Activated naive CD4-positive, alpha-beta T cell treated with Interleukin-2 at 50 U/mL for 16 hours (primary cell): ENCODE measurements around the gene GCNT1.
"Not testable (repeated sequence)": the region's sequence is repeated elsewhere in the genome, so short reads cannot be mapped to it uniquely, and the experiment has no call there.

Source experiments
- DNase-seq: peaks from one replicate; pipeline ENCODE4 v3.0.0-alpha.2; 2020

GCNT1 gene

GRCh38 chr9:76493496-76493895 lies 34.5 kb downstream of the GCNT1 start:
- DNase-seq = not testable (repeated sequence)

DNA sequence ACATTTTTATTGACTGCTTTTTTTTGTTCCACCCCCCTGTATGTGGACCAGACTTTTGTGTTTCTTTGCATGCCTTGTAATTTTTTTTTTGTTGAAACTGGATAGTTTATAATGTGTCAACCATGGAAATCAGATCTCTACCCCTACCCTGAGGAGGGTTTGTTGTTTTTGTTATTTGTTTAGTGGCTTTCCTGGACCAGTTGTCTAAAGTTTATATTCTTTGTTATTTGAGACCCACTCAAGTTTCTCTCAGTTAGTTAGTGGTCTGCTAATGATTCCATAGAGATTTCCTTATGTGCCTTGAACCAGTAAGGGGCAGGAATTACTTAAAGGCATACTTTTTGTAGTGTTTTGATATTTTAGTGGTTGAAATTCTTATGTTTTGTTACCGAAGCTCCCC lies 41.1 kb downstream of the GCNT1 start:
- no peak for DNase-seq

DNA sequence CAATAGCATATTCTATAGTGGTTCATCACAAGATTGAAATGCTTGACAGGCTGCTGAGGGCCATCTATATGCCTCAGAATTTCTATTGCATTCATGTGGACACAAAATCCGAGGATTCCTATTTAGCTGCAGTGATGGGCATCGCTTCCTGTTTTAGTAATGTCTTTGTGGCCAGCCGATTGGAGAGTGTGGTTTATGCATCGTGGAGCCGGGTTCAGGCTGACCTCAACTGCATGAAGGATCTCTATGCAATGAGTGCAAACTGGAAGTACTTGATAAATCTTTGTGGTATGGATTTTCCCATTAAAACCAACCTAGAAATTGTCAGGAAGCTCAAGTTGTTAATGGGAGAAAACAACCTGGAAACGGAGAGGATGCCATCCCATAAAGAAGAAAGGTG lies 43.8 kb downstream of the GCNT1 start:
- no peak for DNase-seq

- no peak for DNase-seq
These were observed 51.1 kb downstream of the GCNT1 start for GRCh38 chr9:76510041-76510440.

DNA sequence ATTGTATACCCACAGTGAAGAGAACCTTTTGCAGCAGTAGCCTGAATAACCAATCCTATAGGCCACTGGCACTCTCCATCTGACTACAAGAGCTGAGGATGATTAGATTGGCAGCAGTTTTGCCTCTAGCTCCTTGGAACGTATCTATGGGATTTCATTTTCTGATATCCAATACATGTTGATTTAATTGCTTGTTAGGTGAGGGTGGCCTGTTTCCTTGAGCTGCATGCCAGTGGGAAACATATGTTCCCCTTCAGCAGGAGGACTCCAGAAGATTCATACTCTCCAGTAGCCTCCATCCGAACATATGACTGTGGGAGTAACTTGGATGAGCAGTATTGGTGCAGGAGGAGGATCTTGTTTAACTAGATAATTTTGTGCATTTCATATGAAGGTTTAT lies 51.5 kb downstream of the GCNT1 start:
- DNase-seq = no peak

- no peak for DNase-seq
These were observed 53.8 kb downstream of the GCNT1 start for GRCh38 chr9:76512826-76513225.

- no peak for DNase-seq
These were observed 57.4 kb downstream of the GCNT1 start for GRCh38 chr9:76516350-76516749.

DNA sequence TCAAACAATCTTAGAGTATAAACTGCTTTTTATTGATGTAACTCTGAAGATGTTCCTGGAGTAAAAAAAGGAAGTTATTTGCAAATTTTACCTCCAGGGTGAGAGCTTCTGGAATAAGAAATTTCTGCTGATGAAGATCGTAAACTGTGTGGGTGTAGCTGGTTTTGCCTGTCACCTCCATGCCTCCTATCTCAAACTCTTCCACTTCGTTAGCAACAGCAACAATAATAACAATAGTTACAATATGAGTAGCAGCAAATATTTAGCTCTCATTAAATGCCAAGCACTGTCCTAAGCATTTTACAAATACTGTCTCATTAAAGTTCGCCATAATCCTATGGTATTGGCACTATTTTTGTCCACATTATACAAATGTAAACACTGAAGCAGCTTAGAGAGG lies 57.9 kb downstream of the GCNT1 start:
- DNase-seq = no peak

GRCh38 chr9:76519075-76519835 lies 60.3 kb downstream of the GCNT1 start:
- DNase-seq = no peak

GRCh38 chr9:76521244-76521681 lies 62.3 kb downstream of the GCNT1 start:
- DNase-seq = no peak

DNA sequence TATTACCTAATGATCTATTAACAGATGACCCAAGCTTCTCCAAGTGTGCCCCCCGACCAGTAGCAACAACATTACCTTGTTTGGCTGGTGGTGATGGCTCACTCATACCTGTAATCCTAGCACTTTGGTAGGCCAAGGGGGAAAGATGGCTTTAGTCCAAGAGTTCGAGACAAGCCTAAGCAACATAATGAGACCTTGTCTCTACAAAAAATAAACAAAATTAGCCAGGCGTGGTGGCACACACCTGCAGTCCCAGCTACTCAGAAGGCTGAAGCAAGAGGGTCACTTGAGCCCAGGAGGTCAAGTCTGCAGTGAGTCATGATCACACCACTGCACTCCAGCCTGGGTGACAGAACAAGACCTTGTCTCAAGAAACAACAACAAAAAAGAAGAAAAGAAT lies 62.9 kb downstream of the GCNT1 start:
- DNase-seq = no peak

GRCh38 chr9:76523617-76524200 lies 64.7 kb downstream of the GCNT1 start:
- not testable (repeated sequence) for DNase-seq

GRCh38 chr9:76525196-76525595 lies 66.2 kb downstream of the GCNT1 start:
- no peak for DNase-seq

DNA sequence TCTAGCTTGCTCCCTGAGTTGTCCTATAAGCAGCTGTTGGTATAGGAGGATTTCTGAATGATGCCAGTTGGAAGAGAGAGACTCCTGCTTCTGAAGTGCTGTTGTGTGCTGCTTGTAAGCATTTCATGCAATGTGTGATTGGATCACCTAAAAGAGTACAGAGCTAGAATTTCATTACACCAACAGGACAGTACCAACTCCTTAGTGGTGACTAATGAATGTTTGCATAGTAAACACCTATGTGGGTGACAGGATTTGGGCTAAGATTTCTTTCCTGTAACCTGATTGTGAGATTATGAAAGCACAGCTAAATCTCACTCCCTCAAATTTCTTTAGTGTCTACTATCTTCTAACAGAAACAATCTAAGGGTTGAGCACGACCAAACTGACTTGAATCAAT lies 67.0 kb downstream of the GCNT1 start:
- no peak for DNase-seq

DNA sequence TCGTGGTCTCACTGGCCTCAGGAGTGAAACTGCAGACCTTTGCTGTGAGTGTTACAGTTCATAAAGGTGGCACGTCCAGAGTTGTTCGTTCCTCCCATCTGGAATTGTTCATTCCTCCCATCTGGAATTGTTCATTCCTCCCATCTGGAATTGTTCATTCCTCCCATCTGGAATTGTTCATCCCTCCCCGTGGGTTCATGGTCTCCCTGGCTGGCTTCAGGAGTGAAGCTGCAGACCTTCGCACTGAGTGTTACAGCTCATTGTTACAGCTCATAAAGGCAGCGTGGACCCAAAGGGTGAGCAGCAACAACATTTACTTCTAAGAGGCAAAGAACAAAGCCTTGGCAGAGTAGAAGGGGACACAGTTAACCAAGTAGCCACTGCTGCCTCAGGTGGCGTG lies 69.1 kb downstream of the GCNT1 start:
- DNase-seq = no peak

- no peak for DNase-seq
These were observed 69.7 kb downstream of the GCNT1 start for GRCh38 chr9:76528642-76529190.

DNA sequence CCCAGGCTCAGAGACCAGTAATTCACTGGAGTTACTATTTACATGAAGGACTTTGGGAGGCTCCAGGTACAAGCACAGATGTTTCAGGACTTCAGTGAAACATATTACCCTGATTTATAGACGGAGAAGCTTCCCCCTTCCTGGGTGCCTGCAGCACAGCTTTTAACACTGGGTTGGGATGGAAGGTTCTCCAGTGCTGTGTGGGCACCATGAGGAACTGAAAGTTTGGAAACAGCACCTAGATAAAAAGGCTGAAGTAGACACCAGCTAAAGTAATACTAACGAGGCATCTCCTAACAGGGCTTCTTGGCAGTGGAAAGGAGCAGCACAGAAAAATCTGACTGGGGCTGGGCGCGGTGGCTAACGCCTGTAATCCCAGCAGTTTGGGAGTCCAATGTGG lies 70.7 kb downstream of the GCNT1 start:
- DNase-seq = no peak

GRCh38 chr9:76530458-76531110 lies 71.6 kb downstream of the GCNT1 start:
- no peak for DNase-seq

DNA sequence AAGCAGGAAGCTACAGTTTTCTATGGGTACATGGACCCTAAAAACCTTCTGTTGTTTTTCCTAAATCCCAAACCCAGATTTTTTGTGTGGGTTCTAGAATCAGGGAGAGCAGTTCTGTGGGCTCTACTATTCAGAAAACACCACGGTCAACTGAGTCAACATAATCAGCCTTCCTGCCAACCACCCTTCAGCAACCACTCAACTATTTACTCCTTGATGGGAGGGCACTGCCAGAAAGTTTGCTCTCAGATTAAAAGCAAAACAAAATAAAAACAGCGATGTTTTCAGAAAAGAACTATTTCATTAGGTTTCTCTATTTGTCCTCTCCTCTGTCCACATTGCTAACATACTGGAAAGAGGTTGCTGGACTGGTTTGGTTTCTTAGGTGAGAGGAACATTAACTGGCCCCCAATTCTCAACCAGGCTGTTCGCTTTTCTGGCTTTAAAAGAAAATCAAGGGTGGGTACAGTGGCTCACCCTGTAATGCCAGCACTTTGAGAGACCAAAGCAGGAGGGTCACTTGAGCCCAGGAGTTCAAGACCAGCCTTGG lies 72.3 kb downstream of the GCNT1 start:
- DNase-seq = no peak

GRCh38 chr9:76532877-76533276 lies 73.9 kb downstream of the GCNT1 start:
- not testable (repeated sequence) for DNase-seq

DNA sequence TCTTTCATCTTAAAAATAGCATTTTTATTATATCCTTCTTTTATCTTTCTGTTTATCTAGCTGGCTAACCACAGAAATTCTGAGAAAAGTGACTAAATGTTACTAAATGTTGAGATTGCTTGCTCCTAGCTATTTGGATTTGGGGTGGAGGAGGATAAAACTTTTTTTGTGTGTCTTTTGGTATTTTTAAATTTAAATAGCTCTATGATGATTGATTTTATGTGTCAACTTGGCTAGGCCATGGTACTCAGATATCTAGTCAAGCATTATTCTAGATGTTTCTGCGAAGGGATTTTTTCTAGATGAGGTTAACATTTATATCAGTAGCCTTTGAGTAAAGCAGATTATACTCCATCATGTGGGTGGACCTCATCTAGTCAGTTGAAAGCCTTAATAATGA lies 75.0 kb downstream of the GCNT1 start:
- DNase-seq = no peak

GRCh38 chr9:76537150-76537646 lies 78.2 kb downstream of the GCNT1 start:
- no peak for DNase-seq

GRCh38 chr9:76539180-76539579 lies 80.2 kb downstream of the GCNT1 start:
- DNase-seq = no peak
